ENCODE data around the gene NAA16. TPM values are rescaled to one million over a fixed set of nuclear protein-coding genes. Genes with fewer than 3 reads are reported as not detected.

The NAA16 gene
- total RNA-seq, 1 donor from 2014 or later: 26.6 TPM

GRCh38 chr13:41356786-41357185 lies 45.7 kb downstream of the NAA16 start:
- no peak for DNase-seq

- DNase-seq: no peak
These were observed 50.4 kb downstream of the NAA16 start for GRCh38 chr13:41361491-41361890.

GRCh38 chr13:41364043-41364442 lies 53.0 kb downstream of the NAA16 start:
- DNase-seq: no peak

- DNase-seq: no peak
These were observed 54.6 kb downstream of the NAA16 start for GRCh38 chr13:41365631-41366030.

GRCh38 chr13:41370736-41371135 lies 59.7 kb downstream of the NAA16 start:
- peak; percentile 48 for DNase-seq

GRCh38 chr13:41377446-41377845 lies 66.4 kb downstream of the NAA16 start:
- DNase-seq: no peak

GRCh38 chr13:41382431-41382830 lies 71.4 kb downstream of the NAA16 start:
- no peak for DNase-seq

GRCh38 chr13:41383386-41383785 lies 72.3 kb downstream of the NAA16 start:
- DNase-seq: no peak

- no peak for DNase-seq
These were observed 73.9 kb downstream of the NAA16 start for GRCh38 chr13:41384749-41385503.

- no peak for DNase-seq
These were observed 75.1 kb downstream of the NAA16 start for GRCh38 chr13:41386211-41386610.

GRCh38 chr13:41387576-41387975 lies 76.5 kb downstream of the NAA16 start:
- DNase-seq: no peak

- no peak for DNase-seq
These were observed 77.2 kb downstream of the NAA16 start for GRCh38 chr13:41388143-41388881.

GRCh38 chr13:41389580-41389979 lies 78.5 kb downstream of the NAA16 start:
- DNase-seq: no peak

GRCh38 chr13:41394166-41394565 lies 83.1 kb downstream of the NAA16 start:
- DNase-seq: no peak

- DNase-seq: no peak
These were observed 87.6 kb downstream of the NAA16 start for GRCh38 chr13:41398494-41399170.

GRCh38 chr13:41401366-41401765 lies 90.3 kb downstream of the NAA16 start:
- DNase-seq: no peak

GRCh38 chr13:41402691-41403511 lies 91.8 kb downstream of the NAA16 start:
- DNase-seq: no peak

GRCh38 chr13:41403983-41404382 lies 92.9 kb downstream of the NAA16 start:
- DNase-seq: no peak

GRCh38 chr13:41405367-41405766 lies 94.3 kb downstream of the NAA16 start:
- no peak for DNase-seq

- DNase-seq: no peak
These were observed 96.3 kb downstream of the NAA16 start for GRCh38 chr13:41407380-41407779.

GRCh38 chr13:41408121-41408520 lies 97.1 kb downstream of the NAA16 start:
- no peak for DNase-seq

GRCh38 chr13:41408746-41409145 lies 97.7 kb downstream of the NAA16 start:
- DNase-seq: no peak

All from skin of body (tissue), 2 donors.